OCI-LY7 (cell line): ENCODE results near the gene AGR3.

Source experiments
- EZH2phosphoT487 ChIP-seq: fragments of 200-600 bp; sonication (generic); IDR thresholded peaks from 2 replicates; pipeline ENCODE4 v1.6.1; 2018; ENCODE audit warnings: low read depth, borderline replicate concordance, mild to moderate bottlenecking, mixed run types, antibody characterized with exemption, low read length, moderate library complexity, mixed read lengths
- TF ChIP-seq, protein P1 (sequence below): fragments of 200-600 bp; sonication (generic); conservative IDR thresholded peaks from 2 replicates; pipeline ENCODE4 v1.5.1; 2014; ENCODE audit warnings: mild to moderate bottlenecking, antibody characterized with exemption, low read length, moderate library complexity, mixed read lengths

DNA sequence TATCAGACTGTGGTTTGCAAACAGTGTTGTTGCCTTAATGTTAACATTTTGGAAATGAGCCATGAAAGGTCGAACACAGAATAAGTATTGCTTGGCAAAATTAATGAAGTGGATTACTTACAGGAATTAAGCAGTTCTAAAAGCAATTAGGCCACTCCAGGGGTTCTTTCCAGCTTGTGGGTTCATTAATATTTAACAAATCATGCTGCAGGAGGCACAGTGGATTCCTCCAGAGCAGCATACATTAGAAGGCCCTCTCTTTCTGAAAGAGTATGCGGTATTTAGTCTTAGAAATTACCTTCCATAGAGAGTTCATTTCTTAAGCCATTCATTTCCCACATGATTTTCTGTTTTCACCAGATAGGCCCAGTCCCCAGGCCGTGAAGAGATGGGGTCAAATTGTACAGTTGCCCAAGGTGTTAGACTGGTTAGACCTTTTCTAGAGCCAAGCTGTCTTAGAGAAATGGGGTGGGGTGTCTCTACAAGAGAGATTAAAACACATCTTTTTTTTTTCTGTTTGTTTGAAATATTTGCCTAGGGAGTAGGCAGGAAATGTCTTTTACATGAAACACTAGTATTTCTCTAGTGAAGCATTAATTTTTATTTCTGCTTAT lies 40.0 kb upstream of the AGR3 start:
- TF ChIP-seq, protein P1, sequence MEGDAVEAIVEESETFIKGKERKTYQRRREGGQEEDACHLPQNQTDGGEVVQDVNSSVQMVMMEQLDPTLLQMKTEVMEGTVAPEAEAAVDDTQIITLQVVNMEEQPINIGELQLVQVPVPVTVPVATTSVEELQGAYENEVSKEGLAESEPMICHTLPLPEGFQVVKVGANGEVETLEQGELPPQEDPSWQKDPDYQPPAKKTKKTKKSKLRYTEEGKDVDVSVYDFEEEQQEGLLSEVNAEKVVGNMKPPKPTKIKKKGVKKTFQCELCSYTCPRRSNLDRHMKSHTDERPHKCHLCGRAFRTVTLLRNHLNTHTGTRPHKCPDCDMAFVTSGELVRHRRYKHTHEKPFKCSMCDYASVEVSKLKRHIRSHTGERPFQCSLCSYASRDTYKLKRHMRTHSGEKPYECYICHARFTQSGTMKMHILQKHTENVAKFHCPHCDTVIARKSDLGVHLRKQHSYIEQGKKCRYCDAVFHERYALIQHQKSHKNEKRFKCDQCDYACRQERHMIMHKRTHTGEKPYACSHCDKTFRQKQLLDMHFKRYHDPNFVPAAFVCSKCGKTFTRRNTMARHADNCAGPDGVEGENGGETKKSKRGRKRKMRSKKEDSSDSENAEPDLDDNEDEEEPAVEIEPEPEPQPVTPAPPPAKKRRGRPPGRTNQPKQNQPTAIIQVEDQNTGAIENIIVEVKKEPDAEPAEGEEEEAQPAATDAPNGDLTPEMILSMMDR, result no peak
- TF ChIP-seq EZH2phosphoT487, result no peak
